ENCODE measurements around the gene MOB3B. TPM values are rescaled to one million over a fixed set of nuclear protein-coding genes. Genes with fewer than 3 reads are reported as not detected.

The MOB3B gene
- total RNA-seq, 1 donor from 2014 or later = 1.0 TPM

DNA sequence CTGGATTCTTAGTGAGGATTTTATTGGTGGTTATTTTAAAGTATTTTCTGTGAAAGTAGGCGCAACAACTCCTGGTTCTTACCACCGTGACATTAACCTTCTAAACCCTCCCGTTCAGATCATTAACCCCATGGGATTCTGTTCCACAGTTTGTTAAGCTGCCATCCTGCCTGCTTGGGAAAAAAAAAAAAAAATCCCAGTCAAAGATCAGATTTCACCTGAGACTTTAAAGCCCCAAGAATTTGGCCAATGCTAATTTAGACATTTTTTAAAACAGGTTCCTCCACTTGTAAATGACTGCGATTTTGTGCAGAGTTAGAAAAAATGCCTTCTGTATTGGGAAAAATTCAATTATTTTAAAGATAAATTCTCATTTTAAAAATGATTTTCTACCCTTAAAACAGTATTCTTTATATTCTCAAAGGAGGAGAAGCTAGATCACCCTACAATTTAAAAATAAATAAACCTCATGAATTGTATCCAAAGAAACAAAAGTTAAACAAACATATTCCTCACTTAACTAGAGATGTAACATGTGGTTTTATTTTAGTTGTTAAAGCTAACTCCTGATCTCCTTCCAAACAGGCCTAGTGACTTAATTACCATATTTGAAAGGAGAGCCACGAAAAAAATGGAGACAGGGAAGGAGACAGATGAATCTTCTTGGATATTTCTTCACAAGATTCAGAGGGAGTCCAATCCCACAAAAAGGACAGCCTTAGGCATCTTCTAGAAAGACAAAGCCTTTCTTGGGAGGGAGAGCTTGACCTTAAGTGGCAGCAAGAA, 98.7 kb downstream of the MOB3B start:
- H3K4me1 ChIP-seq (ENCODE audit: control insufficient read depth in 3 of 3, insufficient read depth in 3 of 3, low read length in 3 of 3) = peaks cover 7 to 18% (median 15%) of the 10 kb centered on the region in 3 donors
- no peak overlapping the region for H3K27ac ChIP-seq (ENCODE audit: low read depth, low read length)
- no peaks in the 10 kb centered on the region for H3K36me3 ChIP-seq (ENCODE audit: control insufficient read depth in 3 of 3, insufficient read depth in 3 of 3, low read length in 3 of 3)
- no peaks in the 10 kb centered on the region for H3K27me3 ChIP-seq (ENCODE audit: control insufficient read depth in 3 of 3, insufficient read depth in 3 of 3, low read length in 3 of 3)
- H3K9ac ChIP-seq (ENCODE audit: low read depth in 1 of 3, low read length in 3 of 3) = no peak overlapping the region
- H3K4me3 ChIP-seq (ENCODE audit: low read length in 3 of 3) = no peak overlapping the region
- no peaks in the 10 kb centered on the region for H3K9me3 ChIP-seq (ENCODE audit: control insufficient read depth in 3 of 3, low read length in 3 of 3)

DNA sequence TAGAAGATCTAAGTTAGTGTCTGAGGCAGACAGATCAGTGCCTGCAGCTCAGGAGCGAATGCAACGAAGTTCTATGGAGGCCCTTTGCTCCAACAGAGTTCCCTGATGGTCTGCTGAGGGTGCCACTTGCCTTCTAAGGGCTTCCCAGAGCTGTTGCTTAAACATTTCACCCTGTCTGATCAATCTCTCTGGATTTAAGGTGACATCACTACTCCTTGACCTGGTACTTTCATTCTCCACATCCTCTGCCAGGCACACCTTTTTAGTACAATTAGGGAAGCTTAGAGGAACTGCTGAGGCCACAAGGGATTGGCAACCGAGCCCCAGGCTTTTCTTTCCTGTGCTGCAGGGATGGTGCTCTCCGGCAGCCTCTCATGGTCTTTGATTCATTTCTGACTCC, 99.7 kb downstream of the MOB3B start:
- H3K9me3 ChIP-seq (ENCODE audit: control insufficient read depth in 3 of 3, low read length in 3 of 3) = no peaks in the 10 kb centered on the region
- H3K4me3 ChIP-seq (ENCODE audit: low read length in 3 of 3) = no peak overlapping the region
- H3K4me1 ChIP-seq (ENCODE audit: control insufficient read depth in 3 of 3, insufficient read depth in 3 of 3, low read length in 3 of 3) = peaks cover 7 to 18% (median 15%) of the 10 kb centered on the region in 3 donors
- no peaks in the 10 kb centered on the region for H3K36me3 ChIP-seq (ENCODE audit: control insufficient read depth in 3 of 3, insufficient read depth in 3 of 3, low read length in 3 of 3)
- H3K27ac ChIP-seq (ENCODE audit: low read depth, low read length) = no peak overlapping the region
- H3K27me3 ChIP-seq (ENCODE audit: control insufficient read depth in 3 of 3, insufficient read depth in 3 of 3, low read length in 3 of 3) = no peaks in the 10 kb centered on the region
- H3K9ac ChIP-seq (ENCODE audit: low read depth in 1 of 3, low read length in 3 of 3) = no peak overlapping the region

DNA sequence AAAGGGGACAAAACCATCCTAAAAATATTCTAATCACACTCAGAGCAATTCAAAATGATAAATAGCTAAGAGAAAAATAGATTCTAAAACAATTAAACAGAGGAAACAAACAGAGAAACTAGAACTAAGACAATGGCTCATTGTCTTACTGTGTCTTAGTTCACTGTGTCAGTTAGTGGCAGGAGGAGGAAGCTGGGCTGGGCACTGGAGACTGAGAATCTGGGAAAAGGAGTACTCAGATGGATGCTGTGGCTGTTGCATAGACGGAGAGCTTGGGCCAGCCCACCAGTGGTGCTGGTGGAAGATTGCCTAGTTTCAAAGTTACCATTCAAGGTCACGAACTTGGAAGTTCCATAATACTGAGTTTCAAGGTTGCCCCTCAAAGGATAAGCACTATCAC, 100.2 kb downstream of the MOB3B start:
- no peak overlapping the region for H3K9ac ChIP-seq (ENCODE audit: low read depth in 1 of 3, low read length in 3 of 3)
- H3K27ac ChIP-seq (ENCODE audit: low read depth, low read length) = no peak overlapping the region

DNA sequence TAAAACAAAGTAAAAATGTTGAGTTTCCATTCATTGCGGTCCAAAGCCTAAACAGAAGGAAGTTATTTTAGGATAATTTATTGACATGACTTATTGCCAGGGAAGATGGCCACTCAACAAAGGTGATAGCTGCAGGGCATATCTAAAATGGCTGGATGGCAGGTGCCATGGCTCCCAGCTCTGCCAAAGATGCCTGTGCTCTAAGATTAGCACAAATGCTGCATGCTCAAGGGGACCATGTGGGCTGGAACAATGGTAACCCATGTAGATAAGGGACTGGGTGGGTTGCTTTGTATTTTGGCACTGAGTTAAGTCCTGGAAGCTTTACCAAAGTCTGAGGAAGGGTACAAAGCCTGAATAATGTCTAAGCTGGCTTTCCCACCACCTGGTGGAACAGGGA, 101.1 kb downstream of the MOB3B start:
- Histone ChIP-seq H3K9me3 (ENCODE audit: control insufficient read depth in 3 of 3, low read length in 3 of 3) (no peaks in the 10 kb centered on the region), H3K36me3 (ENCODE audit: control insufficient read depth in 3 of 3, insufficient read depth in 3 of 3, low read length in 3 of 3) (no peaks in the 10 kb centered on the region), H3K9ac (ENCODE audit: low read depth in 1 of 3, low read length in 3 of 3) (no peak overlapping the region), H3K4me3 (ENCODE audit: low read length in 3 of 3) (no peak overlapping the region), H3K27me3 (ENCODE audit: control insufficient read depth in 3 of 3, insufficient read depth in 3 of 3, low read length in 3 of 3) (no peaks in the 10 kb centered on the region), H3K27ac (ENCODE audit: low read depth, low read length) (no peak overlapping the region), H3K4me1 (ENCODE audit: control insufficient read depth in 3 of 3, insufficient read depth in 3 of 3, low read length in 3 of 3) (peaks cover 5 to 18% (median 15%) of the 10 kb centered on the region in 3 donors)

More for the DNA sequence above, 100.2 kb downstream of the MOB3B start:
- no peaks in the 10 kb centered on the region for H3K36me3 ChIP-seq (ENCODE audit: control insufficient read depth in 3 of 3, insufficient read depth in 3 of 3, low read length in 3 of 3)
- peaks cover 7 to 18% (median 15%) of the 10 kb centered on the region in 3 donors for H3K4me1 ChIP-seq (ENCODE audit: control insufficient read depth in 3 of 3, insufficient read depth in 3 of 3, low read length in 3 of 3)
- H3K4me3 ChIP-seq (ENCODE audit: low read length in 3 of 3) = no peak overlapping the region
- H3K27me3 ChIP-seq (ENCODE audit: control insufficient read depth in 3 of 3, insufficient read depth in 3 of 3, low read length in 3 of 3) = no peaks in the 10 kb centered on the region
- H3K9me3 ChIP-seq (ENCODE audit: control insufficient read depth in 3 of 3, low read length in 3 of 3) = no peaks in the 10 kb centered on the region

DNA sequence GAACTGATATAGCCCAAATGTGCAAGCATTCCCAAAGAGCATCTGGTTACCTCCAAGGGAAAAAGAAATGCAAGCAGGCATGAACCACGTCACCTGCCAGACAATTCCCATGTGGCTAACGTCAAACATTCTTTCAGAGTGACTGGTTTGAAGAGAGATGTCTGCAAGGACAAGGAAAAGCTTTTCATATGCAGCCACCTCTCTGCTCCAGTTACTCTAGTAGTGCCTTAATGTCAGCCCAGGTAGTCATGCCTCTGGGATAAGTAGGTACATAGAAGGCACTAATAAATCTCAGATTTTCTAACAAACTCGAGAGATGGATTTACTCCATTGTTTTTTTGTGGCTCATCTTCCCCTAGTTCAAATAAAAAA, 102.4 kb downstream of the MOB3B start:
- no peak overlapping the region for H3K9ac ChIP-seq (ENCODE audit: low read depth in 1 of 3, low read length in 3 of 3)
- H3K9me3 ChIP-seq (ENCODE audit: control insufficient read depth in 3 of 3, low read length in 3 of 3) = no peaks in the 10 kb centered on the region
- no peaks in the 10 kb centered on the region for H3K36me3 ChIP-seq (ENCODE audit: control insufficient read depth in 3 of 3, insufficient read depth in 3 of 3, low read length in 3 of 3)
- no peak overlapping the region for H3K4me3 ChIP-seq (ENCODE audit: low read length in 3 of 3)
- peaks cover 3 to 18% (median 13%) of the 10 kb centered on the region in 3 donors for H3K4me1 ChIP-seq (ENCODE audit: control insufficient read depth in 3 of 3, insufficient read depth in 3 of 3, low read length in 3 of 3)
- no peaks in the 10 kb centered on the region for H3K27me3 ChIP-seq (ENCODE audit: control insufficient read depth in 3 of 3, insufficient read depth in 3 of 3, low read length in 3 of 3)
- no peak overlapping the region for H3K27ac ChIP-seq (ENCODE audit: low read depth, low read length)

DNA sequence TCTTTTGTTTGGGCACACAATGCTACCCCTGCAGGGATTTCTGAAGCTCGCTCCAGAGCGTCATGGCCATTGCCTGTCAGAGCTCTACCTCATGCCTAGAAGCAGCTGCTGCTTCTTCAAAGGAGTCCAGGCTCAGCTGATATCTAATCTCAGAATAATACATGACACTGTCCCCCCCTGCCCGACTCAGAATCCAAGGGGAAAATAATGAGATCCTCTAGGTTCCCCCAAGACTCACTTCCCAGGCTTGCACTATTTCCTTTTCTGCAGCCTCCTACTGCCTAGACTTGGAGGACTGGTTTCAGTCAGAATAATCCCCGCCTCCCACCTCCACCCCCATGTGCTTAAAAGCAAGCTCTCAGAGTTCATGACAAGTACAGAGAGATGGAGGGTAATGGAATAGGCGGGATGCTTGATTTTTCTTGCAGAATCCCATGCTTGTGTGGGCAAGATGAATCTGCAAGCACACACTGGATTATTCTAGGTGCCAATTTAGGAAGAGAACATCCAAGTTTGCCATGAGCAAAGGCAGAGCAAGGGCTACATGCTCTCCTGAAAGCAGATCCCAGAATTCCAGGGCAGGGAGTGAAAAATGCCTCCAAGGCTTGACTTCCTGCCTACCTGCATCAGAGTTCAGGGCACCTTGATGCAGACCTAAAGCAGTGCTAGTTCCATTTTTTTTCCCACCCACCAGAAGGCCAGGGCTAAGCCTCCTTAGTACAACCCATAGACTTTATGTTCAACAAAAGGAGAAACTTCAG, 102.9 kb downstream of the MOB3B start:
- peaks cover 2 to 18% (median 13%) of the 10 kb centered on the region in 3 donors for H3K4me1 ChIP-seq (ENCODE audit: control insufficient read depth in 3 of 3, insufficient read depth in 3 of 3, low read length in 3 of 3)
- H3K9me3 ChIP-seq (ENCODE audit: control insufficient read depth in 3 of 3, low read length in 3 of 3) = no peaks in the 10 kb centered on the region
- no peak overlapping the region for H3K4me3 ChIP-seq (ENCODE audit: low read length in 3 of 3)
- H3K36me3 ChIP-seq (ENCODE audit: control insufficient read depth in 3 of 3, insufficient read depth in 3 of 3, low read length in 3 of 3) = no peaks in the 10 kb centered on the region
- no peak overlapping the region for H3K27ac ChIP-seq (ENCODE audit: low read depth, low read length)
- no peaks in the 10 kb centered on the region for H3K27me3 ChIP-seq (ENCODE audit: control insufficient read depth in 3 of 3, insufficient read depth in 3 of 3, low read length in 3 of 3)
- no peak overlapping the region for H3K9ac ChIP-seq (ENCODE audit: low read depth in 1 of 3, low read length in 3 of 3)

DNA sequence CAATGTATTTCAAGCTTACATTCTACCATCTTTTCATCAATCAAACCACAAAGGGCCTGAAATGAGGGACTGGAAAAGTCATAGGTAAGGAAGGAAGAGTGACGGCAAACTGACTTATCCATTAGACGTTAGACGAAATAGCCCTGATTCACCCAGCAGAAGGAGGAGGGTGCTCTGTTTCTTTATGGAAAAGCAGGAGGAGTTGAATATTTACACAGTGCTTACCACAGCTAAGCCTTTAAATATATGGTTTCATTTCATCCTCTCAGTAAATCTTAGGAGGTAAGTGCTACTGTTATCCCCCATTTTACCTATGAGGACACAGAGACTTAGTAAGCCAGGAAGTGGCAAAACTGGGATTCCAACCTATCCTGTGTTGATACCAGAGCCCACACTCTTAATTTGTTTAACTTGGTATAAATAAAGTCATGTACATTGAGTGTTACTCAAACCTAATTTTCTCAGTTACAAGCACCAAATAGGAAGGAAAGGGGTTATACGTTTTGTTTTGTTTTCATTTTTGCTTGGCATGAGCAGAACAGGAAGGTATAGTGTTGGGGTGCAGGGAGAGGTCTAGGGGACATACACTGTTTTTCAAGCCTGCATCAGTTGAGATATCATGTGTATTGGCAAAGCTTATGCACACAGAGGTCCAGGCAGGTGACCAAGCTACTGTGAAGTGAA, 103.6 kb downstream of the MOB3B start:
- Histone ChIP-seq H3K9me3 (ENCODE audit: control insufficient read depth in 3 of 3, low read length in 3 of 3) (no peaks in the 10 kb centered on the region), H3K27ac (ENCODE audit: low read depth, low read length) (no peak overlapping the region), H3K4me1 (ENCODE audit: control insufficient read depth in 3 of 3, insufficient read depth in 3 of 3, low read length in 3 of 3) (peaks cover 0 to 14% (median 13%) of the 10 kb centered on the region in 3 donors), H3K4me3 (ENCODE audit: low read length in 3 of 3) (no peak overlapping the region), H3K36me3 (ENCODE audit: control insufficient read depth in 3 of 3, insufficient read depth in 3 of 3, low read length in 3 of 3) (no peaks in the 10 kb centered on the region), H3K9ac (ENCODE audit: low read depth in 1 of 3, low read length in 3 of 3) (no peak overlapping the region), H3K27me3 (ENCODE audit: control insufficient read depth in 3 of 3, insufficient read depth in 3 of 3, low read length in 3 of 3) (no peaks in the 10 kb centered on the region)

DNA sequence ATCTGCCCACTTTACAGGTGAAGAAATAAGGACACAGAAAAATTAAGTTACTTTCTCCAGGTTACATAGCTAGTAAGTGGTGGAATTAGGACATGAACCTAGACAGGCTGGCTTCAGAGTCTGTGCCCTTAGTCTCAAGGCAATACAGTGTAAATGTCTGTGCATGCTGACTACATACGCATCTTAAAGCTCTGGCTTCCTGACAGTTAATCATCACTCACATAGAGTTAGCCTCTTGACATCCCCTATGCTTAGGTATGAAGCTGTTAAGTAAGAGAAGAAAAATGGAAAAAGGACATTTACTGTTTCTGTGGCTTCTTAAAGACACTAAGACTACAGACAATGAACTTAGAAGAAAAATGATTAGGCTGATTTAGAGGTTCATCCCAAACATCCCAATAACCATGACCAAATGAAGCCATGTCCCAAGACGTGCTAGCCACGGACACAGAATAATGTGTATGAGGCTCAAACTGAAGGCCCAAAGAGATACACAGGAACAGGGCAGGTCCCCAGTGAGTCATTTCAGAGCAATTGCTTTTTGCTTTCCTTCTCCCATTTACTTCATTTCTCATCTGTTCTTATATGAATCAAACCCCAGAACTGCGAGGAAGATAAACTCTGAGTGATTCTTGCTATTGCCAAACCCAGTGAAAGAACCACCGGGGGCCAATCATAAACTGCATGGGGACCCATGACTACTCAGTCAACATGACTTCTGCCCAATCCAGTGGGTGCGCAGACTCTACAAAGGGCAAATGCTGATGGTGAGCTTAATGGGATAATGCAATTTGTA, 105.5 kb downstream of the MOB3B start:
- H3K9ac ChIP-seq (ENCODE audit: low read depth in 1 of 3, low read length in 3 of 3) = no peak overlapping the region
- H3K4me3 ChIP-seq (ENCODE audit: low read length in 3 of 3) = no peak overlapping the region
- H3K9me3 ChIP-seq (ENCODE audit: control insufficient read depth in 3 of 3, low read length in 3 of 3) = no peaks in the 10 kb centered on the region
- H3K36me3 ChIP-seq (ENCODE audit: control insufficient read depth in 3 of 3, insufficient read depth in 3 of 3, low read length in 3 of 3) = no peaks in the 10 kb centered on the region
- no peak overlapping the region for H3K27ac ChIP-seq (ENCODE audit: low read depth, low read length)
- H3K27me3 ChIP-seq (ENCODE audit: control insufficient read depth in 3 of 3, insufficient read depth in 3 of 3, low read length in 3 of 3) = no peaks in the 10 kb centered on the region
- H3K4me1 ChIP-seq (ENCODE audit: control insufficient read depth in 3 of 3, insufficient read depth in 3 of 3, low read length in 3 of 3) = peaks cover 0 to 14% (median 13%) of the 10 kb centered on the region in 3 donors

DNA sequence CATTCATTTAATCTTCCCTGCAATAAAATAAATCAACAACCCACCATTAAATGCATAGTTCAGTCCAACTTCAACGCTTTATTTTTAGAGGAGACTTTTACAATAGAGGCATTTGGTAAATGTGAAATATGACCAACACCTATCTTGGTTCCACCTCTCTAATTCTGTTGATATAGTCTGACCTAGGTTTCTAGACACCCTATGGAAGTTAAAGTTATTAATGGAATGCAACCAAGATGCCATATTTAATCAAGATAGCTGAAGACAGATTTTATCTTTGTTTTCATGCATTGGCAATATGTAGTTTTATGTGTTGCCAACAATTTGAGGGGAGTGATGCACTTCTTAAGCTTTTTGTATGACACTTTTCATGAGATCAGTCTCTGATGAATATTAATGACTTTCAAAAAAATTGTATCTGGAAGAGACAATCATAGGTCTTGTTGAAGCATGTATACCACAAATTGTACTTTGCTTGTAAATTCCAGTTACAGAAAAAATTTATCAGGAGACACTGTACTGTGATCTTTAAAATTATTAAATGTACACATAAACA, 107.3 kb downstream of the MOB3B start:
- Histone ChIP-seq H3K27me3 (ENCODE audit: control insufficient read depth in 3 of 3, insufficient read depth in 3 of 3, low read length in 3 of 3) (no peaks in the 10 kb centered on the region), H3K9me3 (ENCODE audit: control insufficient read depth in 3 of 3, low read length in 3 of 3) (no peaks in the 10 kb centered on the region), H3K27ac (ENCODE audit: low read depth, low read length) (no peak overlapping the region), H3K4me1 (ENCODE audit: control insufficient read depth in 3 of 3, insufficient read depth in 3 of 3, low read length in 3 of 3) (peaks cover 0 to 7% (median 7%) of the 10 kb centered on the region in 3 donors), H3K4me3 (ENCODE audit: low read length in 3 of 3) (no peak overlapping the region), H3K9ac (ENCODE audit: low read depth in 1 of 3, low read length in 3 of 3) (no peak overlapping the region), H3K36me3 (ENCODE audit: control insufficient read depth in 3 of 3, insufficient read depth in 3 of 3, low read length in 3 of 3) (no peaks in the 10 kb centered on the region)
